ENCODE data around the gene MYADM. TPM values are rescaled to one million over a fixed set of nuclear protein-coding genes. Genes with fewer than 3 reads are reported as not detected.

MYADM gene
- total RNA-seq, 4 donors from 2014 or later = 20.4 to 49.2 (median 33.6) TPM

- intact Hi-C loops (cut with DNase I; ENCODE audit: low total_unique reads) = no loop called here
- DNase-seq (ENCODE audit: low spot score in 2 of 2) = no peak
- TF ChIP-seq CTCF (IDR thresholded peaks at IDR 0.05) (no peak), POLR2A (IDR thresholded peaks at IDR 0.05) (no peak)
- 3 to 4% methylated on average over 18 of the region's 18 CpGs for WGBS, 2 donors
- H3K4me3 ChIP-seq (ENCODE audit: low read depth, poor library complexity, severe bottlenecking) = no peak overlapping the region
Measured at GRCh38 chr19:53882391-53883050, 14.8 kb downstream of the MYADM start.

- DNase-seq (ENCODE audit: low spot score in 2 of 2) = no peak
- no peak for TF ChIP-seq CTCF (IDR thresholded peaks at IDR 0.05)
- no peak for TF ChIP-seq POLR2A (IDR thresholded peaks at IDR 0.05)
- intact Hi-C loops (cut with DNase I; ENCODE audit: low total_unique reads) = no loop called here
- no peak overlapping the region for H3K4me3 ChIP-seq (ENCODE audit: low read depth, poor library complexity, severe bottlenecking)
- WGBS, 2 donors = 2 to 3% methylated on average over 12 to 19 of the region's 19 CpGs
Measured at GRCh38 chr19:53883231-53883661, 15.6 kb downstream of the MYADM start.

GRCh38 chr19:53883741-53884140 is 16.1 kb downstream of the MYADM start:
- H3K4me3 ChIP-seq (ENCODE audit: low read depth, poor library complexity, severe bottlenecking) = no peak overlapping the region
- DNase-seq (ENCODE audit: low spot score in 2 of 2) = no peak
- WGBS, 2 donors = 26 to 27% methylated on average over 11 of the region's 11 CpGs
- intact Hi-C loops (cut with DNase I; ENCODE audit: low total_unique reads) = no loop called here
- no peak for TF ChIP-seq POLR2A (IDR thresholded peaks at IDR 0.05)
- TF ChIP-seq CTCF (IDR thresholded peaks at IDR 0.05) = no peak

GRCh38 chr19:53884256-53884655 is 16.6 kb downstream of the MYADM start:
- 23 to 28% methylated on average over 12 of the region's 12 CpGs for WGBS, 2 donors
- TF ChIP-seq CTCF (IDR thresholded peaks at IDR 0.05) (no peak), POLR2A (IDR thresholded peaks at IDR 0.05) (no peak)
- no peak for DNase-seq (ENCODE audit: low spot score in 2 of 2)
- no peak overlapping the region for H3K4me3 ChIP-seq (ENCODE audit: low read depth, poor library complexity, severe bottlenecking)
- intact Hi-C loops (cut with DNase I; ENCODE audit: low total_unique reads) = no loop called here

- no peak for TF ChIP-seq CTCF (IDR thresholded peaks at IDR 0.05)
- TF ChIP-seq POLR2A (IDR thresholded peaks at IDR 0.05) = no peak
- intact Hi-C loops (cut with DNase I; ENCODE audit: low total_unique reads) = no loop called here
- DNase-seq (ENCODE audit: low spot score in 2 of 2) = no peak
- 91 to 92% methylated on average over 10 of the region's 10 CpGs for WGBS, 2 donors
- H3K4me3 ChIP-seq (ENCODE audit: low read depth, poor library complexity, severe bottlenecking) = no peak overlapping the region
Measured at GRCh38 chr19:53885036-53885435, 17.4 kb downstream of the MYADM start.

All from lower leg skin (tissue), 4 donors.